Mammary epithelial cell (primary cell): ENCODE results near the gene MMP8.
A peak's percentile ranks its signal among the peaks of the same experiment; 100 is the strongest.

ENCODE experiments used
- CTCF ChIP-seq, 2 donors: IDR thresholded peaks in 1 of 2; conservative IDR thresholded peaks in 1 of 2; 2 replicates each; pipeline ENCODE4 v1.5.1; 2011 to 2012; ENCODE audit warnings: inconsistent platforms in 2 of 2, low read length in 2 of 2, mild to moderate bottlenecking in 2 of 2, control low read depth in 1 of 2, low read depth in 1 of 2; ENCODE audit not compliant: insufficient read depth in 1 of 2; ENCODE audit errors: extremely low read depth in 1 of 2
- EZH2 ChIP-seq: IDR thresholded peaks from 2 replicates; pipeline ENCODE4 v1.6.1; 2012; ENCODE audit warnings: low read length, inconsistent platforms, borderline replicate concordance

GRCh38 chr11:102666331-102666957, 58.3 kb downstream of the MMP8 start:
- TF ChIP-seq CTCF (conservative IDR thresholded peaks at IDR 0.05 in 1 of 2, IDR thresholded peaks at IDR 0.05 in 1 of 2; ENCODE audit: extremely low read depth in 1 of 2, insufficient read depth in 1 of 2, low read depth in 1 of 2, low read length in 2 of 2) = peak; percentile 89 to 92
- no peak for TF ChIP-seq EZH2
